Neuronal stem cell (in vitro differentiated cells): ENCODE data around the gene CA5A.

Experiments
- DNase-seq: peaks from one replicate; pipeline ENCODE4 v3.0.0-alpha.2; 2013; ENCODE audit warnings: low spot score
- H2AFZ ChIP-seq: one replicate; pipeline ENCODE4 v1.6.1; 2013; ENCODE audit warnings: mild to moderate bottlenecking, low read length, inconsistent platforms
- H2AK5ac ChIP-seq: 2 replicates; pipeline ENCODE4 v1.6.1; 2013; ENCODE audit warnings: low read depth, mild to moderate bottlenecking, inconsistent platforms, low read length, moderate library complexity, mixed read lengths
- H2BK120ac ChIP-seq: 2 replicates; pipeline ENCODE4 v1.6.1; 2013; ENCODE audit warnings: low read depth, mild to moderate bottlenecking, inconsistent platforms, low read length, moderate library complexity, mixed read lengths
- H2BK12ac ChIP-seq: one replicate; pipeline ENCODE4 v1.6.1; 2013; ENCODE audit warnings: low read length, inconsistent platforms
- H2BK15ac ChIP-seq: 2 replicates; pipeline ENCODE4 v1.6.1; 2013; ENCODE audit warnings: mild to moderate bottlenecking, low read length, inconsistent platforms, mixed read lengths
- H2BK5ac ChIP-seq: one replicate; pipeline ENCODE4 v1.6.1; 2013; ENCODE audit warnings: inconsistent platforms, mild to moderate bottlenecking, low read length, moderate library complexity
- H3K14ac ChIP-seq: one replicate; pipeline ENCODE4 v1.6.1; 2013; ENCODE audit warnings: low read length, inconsistent platforms
- H3K18ac ChIP-seq: 2 replicates; pipeline ENCODE4 v1.6.1; 2013; ENCODE audit warnings: low read length, inconsistent platforms
- H3K23ac ChIP-seq: 2 replicates; pipeline ENCODE4 v1.6.1; 2013; ENCODE audit warnings: low read depth, mild to moderate bottlenecking, mixed read lengths, low read length, inconsistent platforms; ENCODE audit not compliant: poor library complexity
- H3K27ac ChIP-seq: replicated peaks from 3 replicates; pipeline ENCODE4 v1.5.1; 2013; ENCODE audit warnings: low read length, inconsistent platforms
- H3K27me3 ChIP-seq, 3 experiments: 2 replicates each; pipeline ENCODE4 v1.6.1; 2013; ENCODE audit warnings: low read length in 3 of 3, mild to moderate bottlenecking in 2 of 3, inconsistent platforms in 1 of 3, low read depth in 1 of 3, mixed read lengths in 1 of 3, moderate library complexity in 1 of 3; ENCODE audit not compliant: control insufficient read depth in 3 of 3, insufficient read depth in 3 of 3
- H3K36me3 ChIP-seq, 2 donors: replicated peaks in 1 of 2; 2 replicates each; pipeline ENCODE4 v1.6.1; 2013; ENCODE audit warnings: low read length in 2 of 2; ENCODE audit not compliant: control insufficient read depth in 2 of 2, insufficient read depth in 2 of 2
- H3K4ac ChIP-seq: 2 replicates; pipeline ENCODE4 v1.6.1; 2013; ENCODE audit warnings: inconsistent platforms, mild to moderate bottlenecking, low read length, moderate library complexity
- H3K4me1 ChIP-seq, 2 donors: 1 replicate in 1 of 2; 2 replicates in 1 of 2; pipeline ENCODE4 v1.6.1; 2013; ENCODE audit warnings: low read length in 2 of 2, low read depth in 1 of 2; ENCODE audit not compliant: control insufficient read depth in 2 of 2, insufficient read depth in 1 of 2
- H3K4me2 ChIP-seq: one replicate; pipeline ENCODE4 v1.6.1; 2013; ENCODE audit warnings: mild to moderate bottlenecking, low read length, inconsistent platforms; ENCODE audit not compliant: insufficient read depth, poor library complexity, severe bottlenecking
- H3K4me3 ChIP-seq, 2 donors: 2 replicates each; pipeline ENCODE4 v1.5.1; 2013; ENCODE audit warnings: low read length in 2 of 2, mild to moderate bottlenecking in 2 of 2, inconsistent platforms in 1 of 2, moderate library complexity in 1 of 2
- H3K79me1 ChIP-seq: one replicate; pipeline ENCODE4 v1.6.1; 2013; ENCODE audit warnings: low read depth, mild to moderate bottlenecking, inconsistent platforms, low read length, moderate library complexity
- H3K9ac ChIP-seq: one replicate; pipeline ENCODE4 v1.6.1; 2013; ENCODE audit warnings: mild to moderate bottlenecking, low read depth, low read length, inconsistent platforms; ENCODE audit not compliant: poor library complexity
- H3K9me3 ChIP-seq, 2 donors: replicated peaks in 1 of 2; 2 replicates each; pipeline versions ENCODE3 to v1.6.1; 2013; ENCODE audit warnings: low read length in 2 of 2, mild to moderate bottlenecking in 2 of 2, inconsistent platforms in 1 of 2, low read depth in 1 of 2, mixed read lengths in 1 of 2, moderate library complexity in 1 of 2; ENCODE audit not compliant: control insufficient read depth in 2 of 2, insufficient read depth in 1 of 2
- H4K8ac ChIP-seq: one replicate; pipeline ENCODE4 v1.6.1; 2013; ENCODE audit warnings: low read depth, mild to moderate bottlenecking, inconsistent platforms, low read length, moderate library complexity
- H4K91ac ChIP-seq: one replicate; pipeline ENCODE4 v1.6.1; 2013; ENCODE audit warnings: low read length, low read depth, mild to moderate bottlenecking, inconsistent platforms; ENCODE audit not compliant: poor library complexity
- WGBS, 2 donors: extraction: QIAGEN DNeasy Blood & Tissue Kit; methylation state at CpG; one replicate each; pipeline ENCODE4 v1.1.7; 2013; ENCODE audit warnings: missing lambda C conversion rate in 2 of 2, mixed read lengths in 1 of 2; ENCODE audit not compliant: insufficient read length in 2 of 2, insufficient replicate concordance in 1 of 2; ENCODE audit errors: extremely low coverage in 2 of 2; 5-methylcytosine and 5-hydroxymethylcytosine counted together

The CA5A gene

DNA sequence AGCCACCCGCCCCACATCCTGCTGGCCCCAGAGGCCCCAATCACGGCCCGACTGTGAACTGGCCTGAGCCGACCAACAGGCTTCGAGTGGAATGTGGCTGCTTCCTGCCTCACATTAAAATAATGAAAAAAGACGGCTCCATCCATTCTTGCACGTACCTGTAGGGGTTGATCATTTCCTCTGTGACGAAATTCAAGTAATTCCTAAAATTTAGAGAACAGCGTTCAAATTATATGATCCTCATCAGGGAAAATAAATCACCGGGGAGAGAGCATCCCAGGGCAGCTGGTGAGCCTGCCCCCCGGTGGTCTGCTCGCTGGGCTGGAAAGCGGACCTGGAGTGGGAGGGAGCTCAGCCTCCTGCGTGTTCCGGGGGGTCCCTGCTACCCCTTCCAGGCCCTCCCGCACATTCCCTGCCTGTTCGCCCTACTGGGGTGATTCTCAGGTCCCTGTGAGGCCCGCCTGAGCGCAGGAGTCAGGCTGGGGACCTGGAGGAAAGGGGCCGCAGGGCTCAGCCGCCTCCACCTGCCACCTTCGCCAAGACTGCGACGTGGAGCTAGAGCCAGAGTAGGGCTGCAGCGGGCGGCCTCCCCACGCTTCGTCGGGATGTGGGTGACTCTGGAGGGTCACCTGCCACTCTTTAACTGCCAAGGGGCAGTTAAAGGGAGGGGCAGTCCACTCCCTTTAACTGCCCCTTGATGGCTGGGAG, 95.9 kb downstream of the CA5A start:
- H3K4me2 ChIP-seq: no peak overlapping the region
- H3K4ac ChIP-seq: no peak overlapping the region
- H3K36me3 ChIP-seq: peaks cover 12 to 59% of the 10 kb centered on the region in 2 donors
- WGBS, 2 donors: no CpG with 5 or more reads among the region's 29 CpGs
- peaks cover 0 to 14% of the 10 kb centered on the region in 2 donors for H3K4me1 ChIP-seq
- H2BK120ac ChIP-seq: no peak overlapping the region
- no peak overlapping the region for H4K91ac ChIP-seq
- H3K9me3 ChIP-seq: no peaks in the 10 kb centered on the region
- no peak overlapping the region for H2BK15ac ChIP-seq
- no peak overlapping the region for H3K27ac ChIP-seq
- H2BK12ac ChIP-seq: no peak overlapping the region
- H3K4me3 ChIP-seq: no peak overlapping the region
- no peak overlapping the region for H3K9ac ChIP-seq
- no peak overlapping the region for H4K8ac ChIP-seq
- no peak overlapping the region for H2BK5ac ChIP-seq
- H2AK5ac ChIP-seq: peak overlapping the region; percentile 49
- H3K79me1 ChIP-seq: no peaks in the 10 kb centered on the region
- no peak overlapping the region for H2AFZ ChIP-seq
- no peak overlapping the region for H3K23ac ChIP-seq
- peak overlapping the region; percentile 68 for H3K18ac ChIP-seq
- H3K14ac ChIP-seq: no peak overlapping the region
- no peaks in the 10 kb centered on the region for H3K27me3 ChIP-seq
- DNase-seq: no peak

DNA sequence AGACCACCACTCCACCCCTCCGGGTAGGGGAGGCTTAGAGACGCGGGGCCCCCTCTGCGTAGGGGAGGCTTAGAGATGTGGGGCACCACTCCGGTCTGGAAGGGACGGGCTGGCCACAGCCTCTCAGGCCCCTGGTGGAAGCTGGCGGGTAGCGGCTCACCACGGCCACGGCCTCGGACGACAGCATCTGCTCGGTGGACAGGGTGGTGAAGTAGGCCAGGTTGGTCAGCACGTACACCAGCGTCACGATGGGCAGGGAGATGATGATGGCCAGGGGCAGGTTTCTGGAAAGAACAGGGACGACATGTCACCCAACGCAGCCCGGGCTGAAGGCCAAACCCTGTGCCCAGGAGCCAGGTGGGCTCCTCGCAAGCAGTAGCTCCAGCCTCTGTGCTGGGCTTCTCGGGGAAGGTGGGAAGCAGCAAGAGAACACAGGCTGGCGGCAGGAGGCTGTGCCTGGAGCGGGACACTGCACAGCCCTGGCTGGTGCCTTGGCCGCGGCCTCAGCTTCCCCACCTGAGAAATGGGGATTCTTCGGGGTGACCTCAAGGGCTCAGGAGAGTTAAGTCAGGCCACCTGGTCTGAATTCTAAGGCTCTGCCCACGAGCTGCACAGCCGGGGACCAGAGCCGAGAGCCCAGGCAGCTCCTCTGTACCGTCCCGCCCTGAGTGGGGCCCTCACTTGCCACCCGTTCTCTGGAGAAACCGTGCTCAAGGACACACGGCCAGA, 96.6 kb downstream of the CA5A start:
- no peak overlapping the region for H4K8ac ChIP-seq
- H3K27ac ChIP-seq: no peak overlapping the region
- no peak overlapping the region for H2BK120ac ChIP-seq
- no CpG with 5 or more reads among the region's 34 CpGs for WGBS, 2 donors
- peak overlapping the region; percentile 70 for H3K9ac ChIP-seq
- no peak overlapping the region for H2BK5ac ChIP-seq
- no peak overlapping the region for H2BK15ac ChIP-seq
- no peak overlapping the region for H3K4me2 ChIP-seq
- H3K4ac ChIP-seq: peak overlapping the region; percentile 38
- no peak overlapping the region for H3K23ac ChIP-seq
- no peak overlapping the region for H2BK12ac ChIP-seq
- no peaks in the 10 kb centered on the region for H3K79me1 ChIP-seq
- H2AFZ ChIP-seq: no peak overlapping the region
- H3K4me3 ChIP-seq: no peak overlapping the region
- H3K14ac ChIP-seq: no peak overlapping the region
- no peak for DNase-seq
- H4K91ac ChIP-seq: no peak overlapping the region
- H2AK5ac ChIP-seq: peak overlapping the region; percentile 17
- H3K36me3 ChIP-seq: peaks cover 12 to 64% of the 10 kb centered on the region in 2 donors
- H3K18ac ChIP-seq: peak overlapping the region; percentile 70
- no peaks in the 10 kb centered on the region for H3K27me3 ChIP-seq
- H3K4me1 ChIP-seq: peaks cover 0 to 13% of the 10 kb centered on the region in 2 donors
- no peaks in the 10 kb centered on the region for H3K9me3 ChIP-seq

- peaks cover 0 to 9% of the 10 kb centered on the region in 2 donors for H3K4me1 ChIP-seq
- H3K79me1 ChIP-seq: no peaks in the 10 kb centered on the region
- WGBS, 2 donors: no CpG with 5 or more reads among the region's 27 CpGs
- no peaks in the 10 kb centered on the region for H3K9me3 ChIP-seq
- no peak overlapping the region for H2BK5ac ChIP-seq
- no peak overlapping the region for H3K27ac ChIP-seq
- peak overlapping the region; percentile 70 for H3K9ac ChIP-seq
- H3K4ac ChIP-seq: no peak overlapping the region
- no peak overlapping the region for H3K4me3 ChIP-seq
- DNase-seq: no peak
- H2AFZ ChIP-seq: no peak overlapping the region
- H3K4me2 ChIP-seq: no peak overlapping the region
- no peak overlapping the region for H4K8ac ChIP-seq
- peak overlapping the region; percentile 51 for H3K14ac ChIP-seq
- H2BK15ac ChIP-seq: no peak overlapping the region
- peak overlapping the region; percentile 61 for H2BK120ac ChIP-seq
- peak overlapping the region; percentile 68 for H2AK5ac ChIP-seq
- peak overlapping the region; percentile 70 for H3K18ac ChIP-seq
- peak overlapping the region; percentile 52 for H3K23ac ChIP-seq
- no peak overlapping the region for H2BK12ac ChIP-seq
- no peak overlapping the region for H4K91ac ChIP-seq
- H3K27me3 ChIP-seq: no peaks in the 10 kb centered on the region
- H3K36me3 ChIP-seq: peaks cover 19 to 73% of the 10 kb centered on the region in 2 donors
Observed at GRCh38 chr16:87838643-87839541, 97.4 kb downstream of the CA5A start.
